GM12872 (cell line): ENCODE data around the gene ANKRD18A.

Source experiments
- CTCF ChIP-seq: IDR thresholded peaks from 3 replicates; pipeline ENCODE4 v1.5.1; 2011; ENCODE audit warnings: low read depth, mild to moderate bottlenecking, low read length, moderate library complexity; ENCODE audit not compliant: insufficient read depth

ANKRD18A gene

GRCh38 chr9:38622951-38623350 is 2.6 kb upstream of the ANKRD18A start:
- TF ChIP-seq CTCF = no peak

GRCh38 chr9:38622288-38622674 is 1.9 kb upstream of the ANKRD18A start:
- TF ChIP-seq CTCF = no peak

- no peak for TF ChIP-seq CTCF
Measured at GRCh38 chr9:38621434-38622287, 1.3 kb upstream of the ANKRD18A start.

- no peak for TF ChIP-seq CTCF
Measured at GRCh38 chr9:38619556-38620447, 594 bp downstream of the ANKRD18A start.

- TF ChIP-seq CTCF = no peak
Measured at GRCh38 chr9:38529317-38529716, 91.1 kb downstream of the ANKRD18A start.

GRCh38 chr9:38527503-38527902 is 92.9 kb downstream of the ANKRD18A start:
- TF ChIP-seq CTCF = no peak

GRCh38 chr9:38526591-38526990 is 93.8 kb downstream of the ANKRD18A start:
- TF ChIP-seq CTCF = no peak
